Gastroesophageal sphincter (tissue), 3 donors: ENCODE results near the gene SPATA17.

Source experiments
- CTCF ChIP-seq, 4 experiments: fragments of 200-600 bp in 2 of 4; fragments of 450-650 bp in 2 of 4; sonication (generic) in 1 of 4; IDR thresholded peaks; one replicate each; pipeline ENCODE4 v1.5.1; 2017 to 2019; ENCODE audit warnings: antibody characterized with exemption in 4 of 4, mild to moderate bottlenecking in 2 of 4, moderate library complexity in 2 of 4
- POLR2AphosphoS5 ChIP-seq: sonication (generic); formaldehyde crosslinking; IDR thresholded peaks from one replicate; pipeline ENCODE4 v1.6.1; 2017; ENCODE audit warnings: antibody characterized with exemption

GRCh38 chr1:217919683-217920388 lies 288.7 kb downstream of the SPATA17 start:
- no peak for TF ChIP-seq CTCF (IDR thresholded peaks at IDR 0.05)
- TF ChIP-seq POLR2AphosphoS5 = no peak
